GM23338 (cell line): ENCODE data around the gene EDIL3. TPM values are rescaled to one million over a fixed set of nuclear protein-coding genes. Genes with fewer than 3 reads are reported as not detected.

Experiments used
- ATAC-seq: fragments of 200-7000 bp; cut with Tn5 transposase; 3 replicates; pipeline ENCODE4 v1.9.1; 2020
- DNase-seq: peaks from one replicate; pipeline ENCODE4 v3.0.0-alpha.2; 2015; ENCODE audit warnings: low spot score
- H2AFZ ChIP-seq: fragments of 200-600 bp; sonication (generic); 2 replicates; pipeline ENCODE4 v1.8.0; 2016; ENCODE audit warnings: antibody characterized with exemption, mild to moderate bottlenecking, moderate library complexity
- H3F3A ChIP-seq: fragments of 200-600 bp; sonication (generic); replicated peaks from 2 replicates; pipeline ENCODE4 v1.8.0; 2017; ENCODE audit warnings: antibody characterized with exemption, mixed run types, low read depth
- H3K27ac ChIP-seq: fragments of 200-600 bp; sonication (generic); 2 replicates; pipeline ENCODE4 v1.6.1; 2016; ENCODE audit warnings: low read depth
- H3K27me3 ChIP-seq: fragments of 200-600 bp; sonication (generic); 2 replicates; pipeline ENCODE4 v1.8.0; 2016; ENCODE audit warnings: mild to moderate bottlenecking, mixed run types, moderate library complexity; ENCODE audit not compliant: insufficient read depth
- H3K36me3 ChIP-seq: fragments of 200-600 bp; sonication (generic); 2 replicates; pipeline ENCODE4 v1.8.0; 2016; ENCODE audit warnings: mild to moderate bottlenecking; ENCODE audit not compliant: insufficient read depth
- H3K4me1 ChIP-seq: fragments of 200-600 bp; sonication (generic); 2 replicates; pipeline ENCODE4 v1.8.0; 2016; ENCODE audit warnings: mild to moderate bottlenecking, moderate library complexity; ENCODE audit not compliant: insufficient read depth
- H3K4me2 ChIP-seq: fragments of 200-600 bp; sonication (generic); 2 replicates; pipeline ENCODE4 v1.7.1; 2017; ENCODE audit warnings: mixed run types
- H3K4me3 ChIP-seq: fragments of 200-600 bp; sonication (generic); 2 replicates; pipeline ENCODE4 v1.6.1; 2016; ENCODE audit warnings: mixed run types
- H3K79me2 ChIP-seq: fragments of 200-600 bp; sonication (generic); replicated peaks from 2 replicates; pipeline ENCODE4 v1.8.0; 2017; ENCODE audit warnings: mild to moderate bottlenecking; ENCODE audit not compliant: insufficient read depth
- H3K9me2 ChIP-seq: fragments of 200-600 bp; sonication (generic); 2 replicates; pipeline ENCODE4 v1.8.0; 2017; ENCODE audit not compliant: insufficient read depth
- H4K20me1 ChIP-seq: fragments of 200-600 bp; sonication (generic); replicated peaks from 2 replicates; pipeline ENCODE4 v1.8.0; 2017; ENCODE audit warnings: mild to moderate bottlenecking; ENCODE audit not compliant: insufficient read depth
- H3K27ac Mint-ChIP-seq: 2 replicates; pipeline ENCODE4 v1.8.0; 2020; ENCODE audit warnings: inconsistent platforms, mild to moderate bottlenecking, moderate library complexity, mixed read lengths
- H3K27me3 Mint-ChIP-seq: 3 replicates; pipeline ENCODE4 v1.8.0; 2022; ENCODE audit warnings: low read depth, mild to moderate bottlenecking, moderate library complexity, mixed read lengths, inconsistent platforms; ENCODE audit not compliant: insufficient read depth, poor library complexity
- H3K36me3 Mint-ChIP-seq: 3 replicates; pipeline ENCODE4 v1.8.0; 2021; ENCODE audit warnings: low read depth, mild to moderate bottlenecking, inconsistent platforms, moderate library complexity, mixed read lengths
- H3K4me1 Mint-ChIP-seq: 3 replicates; pipeline ENCODE4 v1.8.0; 2020; ENCODE audit warnings: mild to moderate bottlenecking, inconsistent platforms, mixed read lengths
- H3K4me3 Mint-ChIP-seq: 3 replicates; pipeline ENCODE4 v1.8.0; 2021; ENCODE audit warnings: moderate library complexity, mild to moderate bottlenecking, inconsistent platforms, mixed read lengths
- H3K9me3 Mint-ChIP-seq: 3 replicates; pipeline ENCODE4 v1.8.0; 2020; ENCODE audit warnings: moderate library complexity, mild to moderate bottlenecking, inconsistent platforms, mixed read lengths
- EZH2 ChIP-seq: fragments of 200-600 bp; sonication (generic); IDR thresholded peaks from one replicate; pipeline ENCODE4 v1.8.0; 2017; ENCODE audit warnings: antibody characterized with exemption, mild to moderate bottlenecking, low read depth; ENCODE audit not compliant: unreplicated experiment
- JUNB ChIP-seq: IDR thresholded peaks from one replicate; pipeline ENCODE4 v1.6.1; 2016; ENCODE audit warnings: antibody characterized with exemption; ENCODE audit not compliant: unreplicated experiment
- NANOG ChIP-seq: IDR thresholded peaks from 2 replicates; pipeline ENCODE4 v1.6.1; 2016; ENCODE audit warnings: antibody characterized with exemption, borderline replicate concordance
- POLR2AphosphoS5 ChIP-seq: IDR thresholded peaks from 2 replicates; pipeline ENCODE4 v1.6.1; 2016; ENCODE audit warnings: antibody characterized with exemption, low read depth
- polyA plus RNA-seq: library from polyadenylated mRNA; unstranded; fragments of >200 nt; fragmentation: Nextera tagmentation; extraction: Ambion mirVana; gene quantifications from 2 replicates; pipeline ENCODE4 v1.2.1, GENCODE V29; 2016
- total RNA-seq: library from RNA; depleted of rRNA; stranded (reverse); fragments of >200 nt; shearing (Covaris generic); gene quantifications from 2 replicates; pipeline ENCODE4 v1.2.3, GENCODE V29; 2014
- TF ChIP-seq, protein P1 (sequence below): fragments of 250-450 bp; sonication (Bioruptor Pico); IDR thresholded peaks from 2 replicates; pipeline ENCODE4 v1.5.0; 2020; ENCODE audit warnings: mild to moderate bottlenecking, moderate library complexity
- TF ChIP-seq, protein P2 (sequence below), 2 experiments: fragments of 200-600 bp in 1 of 2; sonication (generic) in 1 of 2; conservative IDR thresholded peaks; 2 replicates each; pipeline versions ENCODE4 v1.5.1 to v1.6.1; 2016 to 2017; ENCODE audit warnings: antibody characterized with exemption in 2 of 2, low read depth in 2 of 2, mild to moderate bottlenecking in 2 of 2, moderate library complexity in 1 of 2
- TF ChIP-seq, protein P3 (sequence below): IDR thresholded peaks from one replicate; pipeline ENCODE4 v1.6.1; 2018; ENCODE audit warnings: antibody characterized with exemption; ENCODE audit not compliant: unreplicated experiment

EDIL3 gene
- total and polyA plus RNA-seq, 2 experiments from 2014 or later, result 43.3 to 61.9 TPM

DNA sequence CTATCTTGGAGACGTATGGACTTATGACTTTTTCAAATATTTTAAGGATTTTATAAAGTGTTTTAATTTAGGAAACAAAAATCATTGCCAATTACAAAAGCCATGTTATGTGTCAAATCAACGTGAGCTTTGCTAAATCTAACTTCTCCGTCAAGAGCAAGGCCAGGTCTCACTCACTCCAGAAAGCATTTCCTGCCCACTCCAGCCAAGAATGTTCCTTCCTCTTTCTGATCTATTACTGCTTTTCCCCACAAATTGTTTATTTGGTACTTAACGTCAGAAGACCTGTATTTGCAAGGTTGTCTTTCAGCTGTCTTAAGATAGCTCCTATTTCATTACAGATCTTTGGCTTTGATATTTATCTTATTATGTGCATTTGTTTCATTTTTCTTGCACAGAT is 470.5 kb downstream of the EDIL3 start (continued):
- TF ChIP-seq, protein P1, sequence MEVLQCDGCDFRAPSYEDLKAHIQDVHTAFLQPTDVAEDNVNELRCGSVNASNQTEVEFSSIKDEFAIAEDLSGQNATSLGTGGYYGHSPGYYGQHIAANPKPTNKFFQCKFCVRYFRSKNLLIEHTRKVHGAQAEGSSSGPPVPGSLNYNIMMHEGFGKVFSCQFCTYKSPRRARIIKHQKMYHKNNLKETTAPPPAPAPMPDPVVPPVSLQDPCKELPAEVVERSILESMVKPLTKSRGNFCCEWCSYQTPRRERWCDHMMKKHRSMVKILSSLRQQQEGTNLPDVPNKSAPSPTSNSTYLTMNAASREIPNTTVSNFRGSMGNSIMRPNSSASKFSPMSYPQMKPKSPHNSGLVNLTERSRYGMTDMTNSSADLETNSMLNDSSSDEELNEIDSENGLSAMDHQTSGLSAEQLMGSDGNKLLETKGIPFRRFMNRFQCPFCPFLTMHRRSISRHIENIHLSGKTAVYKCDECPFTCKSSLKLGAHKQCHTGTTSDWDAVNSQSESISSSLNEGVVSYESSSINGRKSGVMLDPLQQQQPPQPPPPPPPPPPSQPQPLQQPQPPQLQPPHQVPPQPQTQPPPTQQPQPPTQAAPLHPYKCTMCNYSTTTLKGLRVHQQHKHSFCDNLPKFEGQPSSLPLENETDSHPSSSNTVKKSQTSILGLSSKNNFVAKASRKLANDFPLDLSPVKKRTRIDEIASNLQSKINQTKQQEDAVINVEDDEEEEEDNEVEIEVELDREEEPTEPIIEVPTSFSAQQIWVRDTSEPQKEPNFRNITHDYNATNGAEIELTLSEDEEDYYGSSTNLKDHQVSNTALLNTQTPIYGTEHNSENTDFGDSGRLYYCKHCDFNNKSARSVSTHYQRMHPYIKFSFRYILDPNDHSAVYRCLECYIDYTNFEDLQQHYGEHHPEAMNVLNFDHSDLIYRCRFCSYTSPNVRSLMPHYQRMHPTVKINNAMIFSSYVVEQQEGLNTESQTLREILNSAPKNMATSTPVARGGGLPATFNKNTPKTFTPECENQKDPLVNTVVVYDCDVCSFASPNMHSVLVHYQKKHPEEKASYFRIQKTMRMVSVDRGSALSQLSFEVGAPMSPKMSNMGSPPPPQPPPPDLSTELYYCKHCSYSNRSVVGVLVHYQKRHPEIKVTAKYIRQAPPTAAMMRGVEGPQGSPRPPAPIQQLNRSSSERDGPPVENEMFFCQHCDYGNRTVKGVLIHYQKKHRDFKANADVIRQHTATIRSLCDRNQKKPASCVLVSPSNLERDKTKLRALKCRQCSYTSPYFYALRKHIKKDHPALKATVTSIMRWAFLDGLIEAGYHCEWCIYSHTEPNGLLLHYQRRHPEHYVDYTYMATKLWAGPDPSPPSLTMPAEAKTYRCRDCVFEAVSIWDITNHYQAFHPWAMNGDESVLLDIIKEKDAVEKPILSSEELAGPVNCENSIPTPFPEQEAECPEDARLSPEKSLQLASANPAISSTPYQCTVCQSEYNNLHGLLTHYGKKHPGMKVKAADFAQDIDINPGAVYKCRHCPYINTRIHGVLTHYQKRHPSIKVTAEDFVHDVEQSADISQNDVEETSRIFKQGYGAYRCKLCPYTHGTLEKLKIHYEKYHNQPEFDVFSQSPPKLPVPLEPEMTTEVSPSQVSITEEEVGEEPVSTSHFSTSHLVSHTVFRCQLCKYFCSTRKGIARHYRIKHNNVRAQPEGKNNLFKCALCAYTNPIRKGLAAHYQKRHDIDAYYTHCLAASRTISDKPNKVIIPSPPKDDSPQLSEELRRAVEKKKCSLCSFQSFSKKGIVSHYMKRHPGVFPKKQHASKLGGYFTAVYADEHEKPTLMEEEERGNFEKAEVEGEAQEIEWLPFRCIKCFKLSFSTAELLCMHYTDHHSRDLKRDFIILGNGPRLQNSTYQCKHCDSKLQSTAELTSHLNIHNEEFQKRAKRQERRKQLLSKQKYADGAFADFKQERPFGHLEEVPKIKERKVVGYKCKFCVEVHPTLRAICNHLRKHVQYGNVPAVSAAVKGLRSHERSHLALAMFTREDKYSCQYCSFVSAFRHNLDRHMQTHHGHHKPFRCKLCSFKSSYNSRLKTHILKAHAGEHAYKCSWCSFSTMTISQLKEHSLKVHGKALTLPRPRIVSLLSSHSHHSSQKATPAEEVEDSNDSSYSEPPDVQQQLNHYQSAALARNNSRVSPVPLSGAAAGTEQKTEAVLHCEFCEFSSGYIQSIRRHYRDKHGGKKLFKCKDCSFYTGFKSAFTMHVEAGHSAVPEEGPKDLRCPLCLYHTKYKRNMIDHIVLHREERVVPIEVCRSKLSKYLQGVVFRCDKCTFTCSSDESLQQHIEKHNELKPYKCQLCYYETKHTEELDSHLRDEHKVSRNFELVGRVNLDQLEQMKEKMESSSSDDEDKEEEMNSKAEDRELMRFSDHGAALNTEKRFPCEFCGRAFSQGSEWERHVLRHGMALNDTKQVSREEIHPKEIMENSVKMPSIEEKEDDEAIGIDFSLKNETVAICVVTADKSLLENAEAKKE (CRISPR knock-in tag), result no peak
- TF ChIP-seq JUNB (no peak), POLR2AphosphoS5 (no peak), EZH2 (no peak), NANOG (no peak)

DNA sequence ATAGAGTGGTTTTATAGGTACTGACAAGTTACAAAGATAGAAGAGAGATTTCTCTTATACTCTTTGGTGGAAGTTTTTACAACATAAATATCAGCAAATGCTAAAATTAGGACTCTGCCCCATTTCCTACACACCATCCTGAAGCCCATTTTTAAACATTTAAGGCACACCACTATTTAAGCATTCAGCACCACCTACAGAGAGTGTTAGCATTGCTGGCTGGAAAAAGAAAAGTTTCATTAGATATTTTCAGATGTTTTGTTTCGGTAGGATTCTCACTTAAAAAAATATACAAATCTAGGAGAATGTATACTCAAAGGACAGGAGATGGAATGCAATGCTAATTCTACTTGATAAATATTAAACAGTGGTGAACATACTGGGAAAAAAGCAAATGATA is 471.1 kb downstream of the EDIL3 start:
- DNase-seq, result no peak
- Histone ChIP-seq H2AFZ (no peak overlapping the region), H3K4me1 (no peaks in the 10 kb centered on the region), H3K36me3 (no peaks in the 10 kb centered on the region), H3K4me3 (no peak overlapping the region), H3K27me3 (no peaks in the 10 kb centered on the region), H3K27ac (no peak overlapping the region), H3K4me2 (no peak overlapping the region), H3K79me2 (no peaks in the 10 kb centered on the region), H3F3A (no peaks in the 10 kb centered on the region), H4K20me1 (no peaks in the 10 kb centered on the region), H3K9me2 (no peaks in the 10 kb centered on the region)
- Mint-ChIP-seq H3K27ac (no peak overlapping the region), H3K36me3 (no peaks in the 10 kb centered on the region), H3K4me3 (no peak overlapping the region), H3K9me3 (no peaks in the 10 kb centered on the region), H3K4me1 (peaks cover 7% of the 10 kb centered on the region; the same call in 2 of the 3 replicates), H3K27me3 (no peaks in the 10 kb centered on the region)
- no peak for ATAC-seq
- TF ChIP-seq POLR2AphosphoS5 (no peak), EZH2 (no peak)
- TF ChIP-seq, protein P2, sequence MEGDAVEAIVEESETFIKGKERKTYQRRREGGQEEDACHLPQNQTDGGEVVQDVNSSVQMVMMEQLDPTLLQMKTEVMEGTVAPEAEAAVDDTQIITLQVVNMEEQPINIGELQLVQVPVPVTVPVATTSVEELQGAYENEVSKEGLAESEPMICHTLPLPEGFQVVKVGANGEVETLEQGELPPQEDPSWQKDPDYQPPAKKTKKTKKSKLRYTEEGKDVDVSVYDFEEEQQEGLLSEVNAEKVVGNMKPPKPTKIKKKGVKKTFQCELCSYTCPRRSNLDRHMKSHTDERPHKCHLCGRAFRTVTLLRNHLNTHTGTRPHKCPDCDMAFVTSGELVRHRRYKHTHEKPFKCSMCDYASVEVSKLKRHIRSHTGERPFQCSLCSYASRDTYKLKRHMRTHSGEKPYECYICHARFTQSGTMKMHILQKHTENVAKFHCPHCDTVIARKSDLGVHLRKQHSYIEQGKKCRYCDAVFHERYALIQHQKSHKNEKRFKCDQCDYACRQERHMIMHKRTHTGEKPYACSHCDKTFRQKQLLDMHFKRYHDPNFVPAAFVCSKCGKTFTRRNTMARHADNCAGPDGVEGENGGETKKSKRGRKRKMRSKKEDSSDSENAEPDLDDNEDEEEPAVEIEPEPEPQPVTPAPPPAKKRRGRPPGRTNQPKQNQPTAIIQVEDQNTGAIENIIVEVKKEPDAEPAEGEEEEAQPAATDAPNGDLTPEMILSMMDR (conservative IDR thresholded peaks at IDR 0.05; ENCODE audit: low read depth in 2 of 2), result no peak
- TF ChIP-seq, protein P3, sequence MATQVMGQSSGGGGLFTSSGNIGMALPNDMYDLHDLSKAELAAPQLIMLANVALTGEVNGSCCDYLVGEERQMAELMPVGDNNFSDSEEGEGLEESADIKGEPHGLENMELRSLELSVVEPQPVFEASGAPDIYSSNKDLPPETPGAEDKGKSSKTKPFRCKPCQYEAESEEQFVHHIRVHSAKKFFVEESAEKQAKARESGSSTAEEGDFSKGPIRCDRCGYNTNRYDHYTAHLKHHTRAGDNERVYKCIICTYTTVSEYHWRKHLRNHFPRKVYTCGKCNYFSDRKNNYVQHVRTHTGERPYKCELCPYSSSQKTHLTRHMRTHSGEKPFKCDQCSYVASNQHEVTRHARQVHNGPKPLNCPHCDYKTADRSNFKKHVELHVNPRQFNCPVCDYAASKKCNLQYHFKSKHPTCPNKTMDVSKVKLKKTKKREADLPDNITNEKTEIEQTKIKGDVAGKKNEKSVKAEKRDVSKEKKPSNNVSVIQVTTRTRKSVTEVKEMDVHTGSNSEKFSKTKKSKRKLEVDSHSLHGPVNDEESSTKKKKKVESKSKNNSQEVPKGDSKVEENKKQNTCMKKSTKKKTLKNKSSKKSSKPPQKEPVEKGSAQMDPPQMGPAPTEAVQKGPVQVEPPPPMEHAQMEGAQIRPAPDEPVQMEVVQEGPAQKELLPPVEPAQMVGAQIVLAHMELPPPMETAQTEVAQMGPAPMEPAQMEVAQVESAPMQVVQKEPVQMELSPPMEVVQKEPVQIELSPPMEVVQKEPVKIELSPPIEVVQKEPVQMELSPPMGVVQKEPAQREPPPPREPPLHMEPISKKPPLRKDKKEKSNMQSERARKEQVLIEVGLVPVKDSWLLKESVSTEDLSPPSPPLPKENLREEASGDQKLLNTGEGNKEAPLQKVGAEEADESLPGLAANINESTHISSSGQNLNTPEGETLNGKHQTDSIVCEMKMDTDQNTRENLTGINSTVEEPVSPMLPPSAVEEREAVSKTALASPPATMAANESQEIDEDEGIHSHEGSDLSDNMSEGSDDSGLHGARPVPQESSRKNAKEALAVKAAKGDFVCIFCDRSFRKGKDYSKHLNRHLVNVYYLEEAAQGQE, result no peak
